RWPE2 (cell line): ENCODE results near the gene RPL39L.

Experiments used
- ATAC-seq: fragments of 200-7000 bp; cut with Tn5 transposase; 3 replicates; pipeline ENCODE4 v1.9.1; 2021; ENCODE audit warnings: low read depth
- DNase-seq: peaks from one replicate; pipeline ENCODE4 v3.0.0-alpha.2; 2020; ENCODE audit warnings: low spot score
- H3K27ac ChIP-seq: fragments of 450-650 bp; 2 replicates; pipeline ENCODE4 v1.5.1; 2017; ENCODE audit warnings: mild to moderate bottlenecking; ENCODE audit not compliant: poor library complexity, severe bottlenecking
- H3K27me3 ChIP-seq: fragments of 250-450 bp; sonication (Bioruptor Pico); 2 replicates; pipeline ENCODE4 v1.5.1; 2021; ENCODE audit warnings: mild to moderate bottlenecking, moderate library complexity; ENCODE audit not compliant: insufficient read depth, poor library complexity, severe bottlenecking
- H3K36me3 ChIP-seq: fragments of 250-450 bp; sonication (Bioruptor Pico); 2 replicates; pipeline ENCODE4 v1.5.1; 2020; ENCODE audit warnings: low read depth, mild to moderate bottlenecking, moderate library complexity
- H3K4me1 ChIP-seq: fragments of 250-450 bp; sonication (Bioruptor Pico); 2 replicates; pipeline ENCODE4 v1.5.1; 2021; ENCODE audit warnings: mild to moderate bottlenecking, moderate library complexity; ENCODE audit not compliant: insufficient read depth, poor library complexity, severe bottlenecking
- H3K4me3 ChIP-seq: fragments of 250-450 bp; sonication (Bioruptor Pico); 2 replicates; pipeline ENCODE4 v1.5.1; 2021; ENCODE audit warnings: mild to moderate bottlenecking, moderate library complexity; ENCODE audit not compliant: severe bottlenecking
- H3K9me3 ChIP-seq: fragments of 250-450 bp; sonication (Bioruptor Pico); 2 replicates; pipeline ENCODE4 v1.5.1; 2021; ENCODE audit warnings: mild to moderate bottlenecking, moderate library complexity; ENCODE audit not compliant: severe bottlenecking
- TF ChIP-seq, protein P1 (sequence below): fragments of 450-650 bp; IDR thresholded peaks from one replicate; pipeline ENCODE4 v1.5.1; 2017; ENCODE audit warnings: mild to moderate bottlenecking, moderate library complexity; ENCODE audit not compliant: poor library complexity, severe bottlenecking

RPL39L gene

DNA sequence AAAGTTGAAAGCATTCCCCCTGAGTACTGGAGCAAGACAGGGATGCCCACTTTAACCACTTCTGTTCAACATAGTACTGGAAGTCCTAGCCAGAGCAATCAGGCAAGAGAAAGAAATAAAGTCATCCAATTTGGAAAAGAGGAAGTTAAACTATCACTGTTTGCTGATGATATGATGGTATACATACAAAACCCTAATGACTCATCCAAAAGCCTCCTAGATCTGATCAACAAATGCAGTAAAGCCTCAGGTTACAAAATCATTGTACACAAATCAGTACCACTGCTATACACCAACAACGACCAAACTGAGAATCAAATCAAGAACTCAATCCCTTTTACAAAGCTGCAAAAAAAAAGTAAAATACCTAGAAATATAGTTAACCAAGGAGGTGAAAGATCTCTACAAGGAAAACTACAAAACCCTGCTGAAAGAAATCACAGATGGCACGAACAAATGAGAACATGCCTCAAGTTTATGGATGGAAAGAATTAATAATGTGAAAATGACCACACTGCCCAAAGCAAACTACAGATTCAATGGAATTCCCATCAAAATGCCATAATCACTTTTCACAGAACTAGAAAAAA is 40.3 kb downstream of the RPL39L start:
- ATAC-seq (no peak), DNase-seq (no peak)
- H3K4me1 ChIP-seq: no peaks in the 10 kb centered on the region
- H3K36me3 ChIP-seq: no peaks in the 10 kb centered on the region
- no peaks in the 10 kb centered on the region for H3K27me3 ChIP-seq
- TF ChIP-seq, protein P1, sequence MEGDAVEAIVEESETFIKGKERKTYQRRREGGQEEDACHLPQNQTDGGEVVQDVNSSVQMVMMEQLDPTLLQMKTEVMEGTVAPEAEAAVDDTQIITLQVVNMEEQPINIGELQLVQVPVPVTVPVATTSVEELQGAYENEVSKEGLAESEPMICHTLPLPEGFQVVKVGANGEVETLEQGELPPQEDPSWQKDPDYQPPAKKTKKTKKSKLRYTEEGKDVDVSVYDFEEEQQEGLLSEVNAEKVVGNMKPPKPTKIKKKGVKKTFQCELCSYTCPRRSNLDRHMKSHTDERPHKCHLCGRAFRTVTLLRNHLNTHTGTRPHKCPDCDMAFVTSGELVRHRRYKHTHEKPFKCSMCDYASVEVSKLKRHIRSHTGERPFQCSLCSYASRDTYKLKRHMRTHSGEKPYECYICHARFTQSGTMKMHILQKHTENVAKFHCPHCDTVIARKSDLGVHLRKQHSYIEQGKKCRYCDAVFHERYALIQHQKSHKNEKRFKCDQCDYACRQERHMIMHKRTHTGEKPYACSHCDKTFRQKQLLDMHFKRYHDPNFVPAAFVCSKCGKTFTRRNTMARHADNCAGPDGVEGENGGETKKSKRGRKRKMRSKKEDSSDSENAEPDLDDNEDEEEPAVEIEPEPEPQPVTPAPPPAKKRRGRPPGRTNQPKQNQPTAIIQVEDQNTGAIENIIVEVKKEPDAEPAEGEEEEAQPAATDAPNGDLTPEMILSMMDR: no peak
- H3K27ac ChIP-seq: no peak overlapping the region
- H3K4me3 ChIP-seq: no peak overlapping the region
- H3K9me3 ChIP-seq: no peaks in the 10 kb centered on the region

- no peak for DNase-seq
- TF ChIP-seq, protein P1: no peak
- Histone ChIP-seq H3K4me3 (no peak overlapping the region), H3K27me3 (no peaks in the 10 kb centered on the region), H3K27ac (no peak overlapping the region), H3K9me3 (no peaks in the 10 kb centered on the region), H3K4me1 (no peaks in the 10 kb centered on the region), H3K36me3 (no peaks in the 10 kb centered on the region)
- no peak for ATAC-seq
These were observed 46.0 kb downstream of the RPL39L start for GRCh38 chr3:187093320-187093719.

GRCh38 chr3:187088701-187089100 is 50.6 kb downstream of the RPL39L start:
- H3K27ac ChIP-seq: no peak overlapping the region
- DNase-seq: no peak
- no peaks in the 10 kb centered on the region for H3K36me3 ChIP-seq
- TF ChIP-seq, protein P1: no peak
- H3K4me3 ChIP-seq: no peak overlapping the region
- no peaks in the 10 kb centered on the region for H3K4me1 ChIP-seq
- no peak for ATAC-seq
- H3K27me3 ChIP-seq: no peaks in the 10 kb centered on the region
- peaks cover 4% of the 10 kb centered on the region for H3K9me3 ChIP-seq

DNA sequence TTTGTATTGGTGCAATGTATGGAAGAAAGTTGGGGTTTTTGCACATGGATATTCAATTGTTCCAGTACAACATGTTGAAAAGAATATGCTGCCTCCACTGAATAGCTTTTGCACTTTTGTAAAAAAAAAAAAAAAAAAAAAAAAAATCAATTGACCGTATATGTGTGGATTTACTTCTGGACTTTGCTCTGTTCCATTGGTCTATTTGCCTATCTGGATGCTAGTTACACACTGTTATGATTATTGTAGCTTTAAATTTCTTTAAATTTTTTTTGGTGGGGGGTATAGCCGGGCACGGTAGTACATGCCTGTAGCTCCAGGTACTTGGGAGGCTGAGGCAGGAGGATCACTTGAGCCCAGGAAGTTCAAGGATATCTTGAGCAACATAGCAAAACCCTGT is 52.5 kb downstream of the RPL39L start:
- ATAC-seq (no peak), DNase-seq (no peak)
- no peak overlapping the region for H3K27ac ChIP-seq
- TF ChIP-seq, protein P1: no peak
- no peaks in the 10 kb centered on the region for H3K4me1 ChIP-seq
- H3K36me3 ChIP-seq: no peaks in the 10 kb centered on the region
- H3K27me3 ChIP-seq: no peaks in the 10 kb centered on the region
- peaks cover 4% of the 10 kb centered on the region for H3K9me3 ChIP-seq
- H3K4me3 ChIP-seq: no peak overlapping the region

DNA sequence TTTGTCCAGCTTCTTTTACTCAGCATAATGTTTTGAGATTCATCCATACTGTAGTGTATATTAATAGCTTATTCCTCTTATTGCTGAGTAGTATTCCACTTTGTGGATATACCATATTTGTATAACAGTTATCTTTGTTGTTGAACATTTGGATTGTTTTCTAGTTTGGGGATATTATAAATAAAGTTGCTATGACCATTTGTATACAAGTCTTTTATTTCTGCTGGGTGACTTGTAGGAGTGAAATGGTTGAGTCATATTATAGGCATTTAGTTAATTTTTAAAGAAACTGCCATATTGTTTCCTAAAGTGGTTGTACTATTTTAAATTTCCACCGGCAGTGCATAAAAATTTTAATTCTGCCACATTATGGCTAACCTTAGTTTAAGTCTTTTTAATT is 53.4 kb downstream of the RPL39L start:
- no peak overlapping the region for H3K27ac ChIP-seq
- H3K36me3 ChIP-seq: no peaks in the 10 kb centered on the region
- H3K27me3 ChIP-seq: no peaks in the 10 kb centered on the region
- no peak for DNase-seq
- no peaks in the 10 kb centered on the region for H3K4me1 ChIP-seq
- H3K9me3 ChIP-seq: peaks cover 4% of the 10 kb centered on the region
- H3K4me3 ChIP-seq: no peak overlapping the region
- TF ChIP-seq, protein P1: no peak
- ATAC-seq: no peak
